RWPE1 (cell line): ENCODE data around the gene OLFM1.
A peak's percentile ranks its signal among the peaks of the same experiment; 100 is the strongest.

Experiments used
- CTCF ChIA-PET: fragments of 350-600 bp; sonication (Branson Sonifier 250); formaldehyde crosslinking; extraction: SDS; loops from one replicate; lab custom pipeline; 2021; lab: Yijun Ruan, JAX
- POLR2A ChIA-PET: fragments of 400-600 bp; formaldehyde crosslinking; extraction: SDS; loops from one replicate; lab custom pipeline; 2020; ENCODE audit warnings: antibody characterized with exemption; ENCODE audit not compliant: low non-redundant PET; lab: Yijun Ruan, JAX
- DNase-seq: peaks from one replicate; pipeline ENCODE4 v3.0.0; 2012; ENCODE audit warnings: low spot score
- H3K27ac ChIP-seq: fragments of 450-650 bp; 2 replicates; pipeline ENCODE4 v1.5.1; 2017
- TF ChIP-seq, protein P1 (sequence below): fragments of 450-650 bp; conservative IDR thresholded peaks from 2 replicates; pipeline ENCODE4 v1.5.1; 2017; ENCODE audit warnings: low read depth, mild to moderate bottlenecking

OLFM1 gene

DNA sequence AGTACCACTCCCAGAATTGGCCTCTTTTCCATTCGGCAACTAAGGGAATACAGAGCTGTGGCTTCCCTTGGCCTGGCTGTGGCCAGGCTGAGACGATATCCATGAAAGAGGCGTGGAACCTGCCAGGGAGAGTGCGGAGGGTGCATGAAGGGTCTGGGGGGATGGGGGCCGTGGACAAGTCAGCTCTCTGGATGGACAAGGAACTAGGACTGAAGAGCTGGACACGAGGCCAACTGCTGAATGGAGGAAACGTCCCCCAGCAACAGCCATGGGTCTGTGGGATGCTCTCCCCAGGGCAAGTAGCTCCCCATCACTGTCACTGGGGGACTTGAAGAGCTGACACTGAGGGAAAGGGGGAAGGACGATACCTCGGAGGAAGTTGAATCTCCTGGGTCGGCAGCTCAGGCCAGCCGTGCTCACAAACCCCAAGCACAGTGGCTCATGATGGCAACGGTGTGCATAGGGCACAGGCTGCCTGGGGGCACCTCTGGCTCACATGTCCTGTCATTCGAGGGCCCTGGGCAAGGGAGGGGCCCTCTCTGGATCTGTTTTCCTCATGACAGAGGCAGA lies 4.1 kb upstream of the OLFM1 start:
- POLR2A ChIA-PET: no interaction called here
- CTCF ChIA-PET: interaction anchor here (0.6 to 1.6 kb wide), 4 partner anchors 8 to 329 kb away, joined by 3 to 16 read pairs (median 3); no protein-coding TSS in a partner anchor
- TF ChIP-seq, protein P1, sequence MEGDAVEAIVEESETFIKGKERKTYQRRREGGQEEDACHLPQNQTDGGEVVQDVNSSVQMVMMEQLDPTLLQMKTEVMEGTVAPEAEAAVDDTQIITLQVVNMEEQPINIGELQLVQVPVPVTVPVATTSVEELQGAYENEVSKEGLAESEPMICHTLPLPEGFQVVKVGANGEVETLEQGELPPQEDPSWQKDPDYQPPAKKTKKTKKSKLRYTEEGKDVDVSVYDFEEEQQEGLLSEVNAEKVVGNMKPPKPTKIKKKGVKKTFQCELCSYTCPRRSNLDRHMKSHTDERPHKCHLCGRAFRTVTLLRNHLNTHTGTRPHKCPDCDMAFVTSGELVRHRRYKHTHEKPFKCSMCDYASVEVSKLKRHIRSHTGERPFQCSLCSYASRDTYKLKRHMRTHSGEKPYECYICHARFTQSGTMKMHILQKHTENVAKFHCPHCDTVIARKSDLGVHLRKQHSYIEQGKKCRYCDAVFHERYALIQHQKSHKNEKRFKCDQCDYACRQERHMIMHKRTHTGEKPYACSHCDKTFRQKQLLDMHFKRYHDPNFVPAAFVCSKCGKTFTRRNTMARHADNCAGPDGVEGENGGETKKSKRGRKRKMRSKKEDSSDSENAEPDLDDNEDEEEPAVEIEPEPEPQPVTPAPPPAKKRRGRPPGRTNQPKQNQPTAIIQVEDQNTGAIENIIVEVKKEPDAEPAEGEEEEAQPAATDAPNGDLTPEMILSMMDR: no peak
- no peak for DNase-seq
- no peak overlapping the region for H3K27ac ChIP-seq

DNA sequence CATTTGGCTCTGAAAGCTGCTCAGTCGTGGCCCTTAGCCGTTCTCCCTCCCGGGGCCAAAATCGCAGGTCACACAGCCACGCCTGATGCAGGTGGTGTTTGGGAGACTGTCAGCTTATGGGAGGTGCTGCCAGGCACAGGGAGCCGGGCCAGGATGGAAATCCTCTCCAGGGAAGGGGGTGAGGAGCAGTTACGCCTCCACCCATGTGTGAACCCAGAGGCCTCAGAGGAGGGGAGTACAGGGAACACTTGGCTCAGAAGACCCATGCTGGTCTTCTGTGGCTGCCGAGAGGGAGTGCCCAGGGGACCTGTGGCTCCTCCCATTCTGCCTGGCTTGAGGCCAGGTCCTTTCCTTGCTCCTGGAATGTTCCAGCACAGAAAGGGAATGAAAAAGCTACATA lies 3.6 kb upstream of the OLFM1 start:
- DNase-seq: no peak
- TF ChIP-seq, protein P1: no peak
- H3K27ac ChIP-seq: no peak overlapping the region
- ChIA-PET CTCF (interaction anchor here (0.6 to 1.6 kb wide), 3 partner anchors 9 to 329 kb away, joined by 3 to 16 read pairs (median 3); no protein-coding TSS in a partner anchor), POLR2A (no interaction called here)

DNA sequence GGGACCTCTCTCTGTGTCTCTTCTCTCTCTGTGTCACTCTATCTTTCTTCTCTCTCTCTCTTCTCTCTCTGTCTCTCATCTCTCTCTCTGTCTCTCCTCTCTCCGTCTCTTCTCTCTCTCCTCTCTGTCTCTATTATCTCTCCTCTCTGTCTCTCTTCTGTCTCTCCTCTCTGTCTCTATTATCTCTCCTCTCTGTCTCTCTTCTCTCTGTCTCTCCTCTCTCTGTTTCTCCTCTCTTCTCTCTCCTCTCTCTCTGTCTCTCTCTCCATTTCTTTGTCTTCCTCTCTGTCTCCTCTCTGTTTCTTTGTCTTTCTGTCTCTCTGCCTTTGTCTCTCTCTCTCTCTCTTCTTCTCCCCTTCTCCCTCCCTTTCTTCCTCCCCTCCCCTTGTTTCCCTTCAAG lies 3.2 kb upstream of the OLFM1 start:
- ChIA-PET POLR2A (no interaction called here), CTCF (interaction anchor here (1.6 kb wide), 1 partner anchor 328 kb away, joined by 16 read pairs; no protein-coding TSS in a partner anchor)
- DNase-seq: no peak
- TF ChIP-seq, protein P1: no peak
- H3K27ac ChIP-seq: no peak overlapping the region

DNA sequence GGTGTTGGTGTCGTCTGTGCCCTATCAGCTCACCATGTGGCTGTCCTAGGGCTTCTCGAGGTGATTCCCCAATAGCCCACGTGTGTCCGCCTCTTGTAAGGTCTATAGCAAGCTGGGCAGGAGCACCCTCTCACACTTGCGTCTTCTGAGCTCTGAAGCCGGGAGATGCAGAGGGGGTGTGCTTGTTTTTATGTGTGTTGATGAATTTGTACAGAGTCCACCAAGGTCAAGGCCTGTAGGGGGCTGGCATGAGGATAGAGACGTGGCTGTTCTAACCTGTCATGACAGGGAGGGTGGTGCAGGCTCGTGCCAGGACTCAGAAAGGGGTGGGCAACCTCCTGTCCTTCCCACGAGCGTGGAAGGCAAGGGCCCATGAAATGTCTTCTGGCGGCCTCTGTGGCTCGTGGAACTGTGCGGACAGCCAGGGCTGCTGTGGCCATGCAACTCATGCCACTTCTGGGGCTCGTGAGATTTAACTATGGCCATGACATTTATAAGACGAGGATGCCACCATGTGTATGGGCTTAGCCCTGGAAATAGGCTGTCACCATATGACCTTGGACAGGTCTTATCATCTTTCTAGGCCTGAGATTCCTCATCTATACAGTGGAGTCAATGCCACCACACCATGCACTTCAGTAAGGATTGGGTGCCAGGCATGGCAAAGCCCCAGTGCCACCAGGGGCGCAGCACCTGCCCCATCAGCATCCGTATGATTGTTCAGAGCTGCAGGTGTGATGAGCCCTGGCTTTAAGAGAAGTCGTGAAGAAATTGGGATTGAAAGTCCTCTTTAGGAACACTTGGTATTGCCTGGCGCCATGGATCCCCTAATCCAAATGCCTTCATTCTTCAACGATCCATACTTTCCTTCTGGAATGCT lies 2.3 kb upstream of the OLFM1 start:
- TF ChIP-seq, protein P1: no peak
- no peak overlapping the region for H3K27ac ChIP-seq
- CTCF ChIA-PET: interaction anchor here (0.6 to 2.6 kb wide), 11 partner anchors 66 to 395 kb away, joined by 3 to 53 read pairs (median 5); no protein-coding TSS in a partner anchor
- no peak for DNase-seq
- POLR2A ChIA-PET: no interaction called here

DNA sequence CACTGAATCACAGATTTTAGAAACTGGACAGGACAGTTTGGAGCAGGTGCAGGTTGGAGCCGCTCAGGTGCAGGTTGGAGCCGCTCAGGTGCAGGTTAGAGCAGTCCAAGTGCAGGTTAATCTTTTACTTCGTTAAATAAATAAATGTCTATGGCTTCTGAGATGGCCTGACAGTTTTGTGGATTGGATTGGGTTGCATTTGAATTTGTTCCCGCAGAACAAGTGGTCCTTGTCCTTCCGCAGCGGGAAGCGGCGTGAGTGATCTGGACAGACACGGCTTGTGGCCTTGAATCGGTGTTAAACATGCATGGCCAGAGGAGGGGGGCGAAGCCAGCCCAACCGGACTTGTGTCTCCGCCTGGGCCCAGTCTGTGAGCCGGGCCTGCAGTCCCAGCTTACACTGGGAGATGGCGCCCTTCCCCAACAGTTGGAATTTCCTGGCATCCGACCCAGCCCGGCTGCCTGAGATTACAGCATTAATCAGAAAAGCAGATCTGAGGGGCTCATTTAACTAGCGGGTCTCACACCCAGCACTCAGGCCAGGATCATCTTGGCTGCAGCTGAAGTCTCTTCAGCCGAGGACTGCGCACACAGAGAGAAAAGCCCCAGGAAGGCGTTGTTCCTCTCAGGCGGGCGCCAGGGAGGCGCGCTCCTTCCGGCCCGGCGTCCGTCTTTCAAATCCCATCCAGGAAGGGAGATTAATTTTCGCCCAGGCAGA lies 1.5 kb upstream of the OLFM1 start:
- TF ChIP-seq, protein P1: peak; percentile 99
- ChIA-PET CTCF (interaction anchor here (0.5 to 2.6 kb wide), 22 partner anchors 8 to 1623 kb away, joined by 3 to 53 read pairs (median 4); no protein-coding TSS in a partner anchor), POLR2A (no interaction called here)
- peak; percentile 90 for DNase-seq
- no peak overlapping the region for H3K27ac ChIP-seq
